Mesendoderm (in vitro differentiated cells): Measurements from ENCODE around the gene MTUS2.
A peak's percentile ranks its signal among the peaks of the same experiment; 100 is the strongest.

Experiments used
- DNase-seq: peaks from one replicate; pipeline ENCODE4 v3.0.0; 2013
- H2AK5ac ChIP-seq: 2 replicates; pipeline ENCODE4 v1.6.1; 2013; ENCODE audit warnings: low read length, inconsistent platforms
- H2BK120ac ChIP-seq: 2 replicates; pipeline ENCODE4 v1.6.1; 2013; ENCODE audit warnings: low read depth, mild to moderate bottlenecking, low read length, moderate library complexity, mixed read lengths
- H2BK15ac ChIP-seq: replicated peaks from 2 replicates; pipeline ENCODE4 v1.6.1; 2013; ENCODE audit warnings: low read depth, mild to moderate bottlenecking, moderate library complexity
- H2BK5ac ChIP-seq: 2 replicates; pipeline ENCODE4 v1.6.1; 2013; ENCODE audit warnings: low read length, inconsistent platforms
- H3K18ac ChIP-seq: 2 replicates; pipeline ENCODE4 v1.6.1; 2013; ENCODE audit warnings: mild to moderate bottlenecking, low read length, mixed read lengths
- H3K23ac ChIP-seq: one replicate; pipeline ENCODE4 v1.6.1; 2013; ENCODE audit warnings: low read length
- H3K27ac ChIP-seq: 2 replicates; pipeline ENCODE4 v1.5.1; 2013; ENCODE audit warnings: low read depth, mild to moderate bottlenecking, inconsistent platforms, low read length, moderate library complexity
- H3K27me3 ChIP-seq: 2 replicates; pipeline ENCODE4 v1.6.1; 2013; ENCODE audit warnings: low read length, control low read depth, mild to moderate bottlenecking, inconsistent platforms; ENCODE audit not compliant: insufficient read depth, poor library complexity
- H3K36me3 ChIP-seq: 2 replicates; pipeline ENCODE4 v1.6.1; 2013; ENCODE audit warnings: low read length, inconsistent platforms; ENCODE audit not compliant: control insufficient read depth, insufficient read depth
- H3K4ac ChIP-seq: one replicate; pipeline ENCODE4 v1.6.1; 2013; ENCODE audit warnings: low read depth, mild to moderate bottlenecking, low read length, moderate library complexity
- H3K4me1 ChIP-seq: 2 replicates; pipeline ENCODE4 v1.6.1; 2013; ENCODE audit warnings: low read depth, low read length, inconsistent platforms; ENCODE audit not compliant: control insufficient read depth
- H3K4me2 ChIP-seq: 2 replicates; pipeline ENCODE4 v1.6.1; 2013; ENCODE audit warnings: low read length
- H3K4me3 ChIP-seq: 2 replicates; pipeline ENCODE4 v1.5.1; 2013; ENCODE audit warnings: mild to moderate bottlenecking, low read length
- H3K56ac ChIP-seq: one replicate; pipeline ENCODE4 v1.6.1; 2013; ENCODE audit warnings: low read length
- H3K79me1 ChIP-seq: 2 replicates; pipeline ENCODE4 v1.6.1; 2013; ENCODE audit warnings: low read length, inconsistent platforms
- H3K79me2 ChIP-seq: 2 replicates; pipeline ENCODE4 v1.6.1; 2013; ENCODE audit warnings: mild to moderate bottlenecking, low read length; ENCODE audit not compliant: control insufficient read depth, insufficient read depth
- H3K9ac ChIP-seq: 2 replicates; pipeline ENCODE4 v1.6.1; 2013; ENCODE audit warnings: low read length, inconsistent platforms
- H4K5ac ChIP-seq: one replicate; pipeline ENCODE4 v1.6.1; 2013; ENCODE audit warnings: low read length
- H4K8ac ChIP-seq: one replicate; pipeline ENCODE4 v1.6.1; 2013; ENCODE audit warnings: low read depth, mild to moderate bottlenecking, control low read depth, low read length, moderate library complexity
- WGBS: extraction: QIAGEN DNeasy Blood & Tissue Kit; methylation state at CpG from one replicate; pipeline ENCODE4 v1.1.7; 2013; ENCODE audit warnings: low lambda C conversion rate, missing lambda C conversion rate; ENCODE audit not compliant: insufficient coverage; ENCODE audit errors: extremely low coverage; 5-methylcytosine and 5-hydroxymethylcytosine counted together

The MTUS2 gene

GRCh38 chr13:29451976-29452375 lies 631.8 kb downstream of the MTUS2 start:
- Histone ChIP-seq H3K4me1 (no peaks in the 10 kb centered on the region), H3K4ac (no peak overlapping the region), H2BK5ac (no peak overlapping the region), H2BK15ac (no peak overlapping the region), H2AK5ac (no peak overlapping the region), H3K36me3 (no peaks in the 10 kb centered on the region), H3K18ac (no peak overlapping the region), H3K4me2 (no peak overlapping the region), H2BK120ac (no peak overlapping the region), H3K9ac (no peak overlapping the region), H3K79me1 (no peaks in the 10 kb centered on the region), H3K79me2 (no peaks in the 10 kb centered on the region), H4K8ac (no peak overlapping the region), H3K4me3 (no peak overlapping the region), H3K27ac (no peak overlapping the region), H3K27me3 (no peaks in the 10 kb centered on the region), H3K23ac (no peak overlapping the region), H4K5ac (no peak overlapping the region), H3K56ac (no peak overlapping the region)
- DNase-seq = no peak
- no CpG with 5 or more reads among the region's 2 CpGs for WGBS

- Histone ChIP-seq H3K18ac (no peak overlapping the region), H3K23ac (no peak overlapping the region), H3K9ac (no peak overlapping the region), H3K4ac (no peak overlapping the region), H3K36me3 (no peaks in the 10 kb centered on the region), H3K27me3 (no peaks in the 10 kb centered on the region), H3K4me3 (no peak overlapping the region), H2BK15ac (no peak overlapping the region), H3K79me1 (no peaks in the 10 kb centered on the region), H2BK120ac (no peak overlapping the region), H3K56ac (no peak overlapping the region), H4K8ac (no peak overlapping the region), H3K79me2 (no peaks in the 10 kb centered on the region), H3K4me2 (no peak overlapping the region), H2AK5ac (no peak overlapping the region), H4K5ac (no peak overlapping the region), H3K4me1 (no peaks in the 10 kb centered on the region), H3K27ac (no peak overlapping the region), H2BK5ac (no peak overlapping the region)
- no peak for DNase-seq
- WGBS = no CpG with 5 or more reads among the region's 4 CpGs
Observed at GRCh38 chr13:29452773-29453616, 632.9 kb downstream of the MTUS2 start.

GRCh38 chr13:29453617-29454011 lies 633.5 kb downstream of the MTUS2 start:
- no peak overlapping the region for H3K4me3 ChIP-seq
- no peak overlapping the region for H3K18ac ChIP-seq
- no peaks in the 10 kb centered on the region for H3K79me2 ChIP-seq
- H3K23ac ChIP-seq = no peak overlapping the region
- H2AK5ac ChIP-seq = no peak overlapping the region
- WGBS = no CpG with 5 or more reads among the region's 1 CpG
- no peak overlapping the region for H2BK15ac ChIP-seq
- H3K9ac ChIP-seq = no peak overlapping the region
- DNase-seq = no peak
- H3K79me1 ChIP-seq = no peaks in the 10 kb centered on the region
- no peak overlapping the region for H4K5ac ChIP-seq
- H3K36me3 ChIP-seq = no peaks in the 10 kb centered on the region
- H3K4ac ChIP-seq = no peak overlapping the region
- H3K56ac ChIP-seq = no peak overlapping the region
- no peaks in the 10 kb centered on the region for H3K27me3 ChIP-seq
- H3K4me1 ChIP-seq = no peaks in the 10 kb centered on the region
- H4K8ac ChIP-seq = no peak overlapping the region
- no peak overlapping the region for H2BK5ac ChIP-seq
- no peak overlapping the region for H3K27ac ChIP-seq
- H2BK120ac ChIP-seq = no peak overlapping the region
- no peak overlapping the region for H3K4me2 ChIP-seq

GRCh38 chr13:29454931-29455481 lies 634.9 kb downstream of the MTUS2 start:
- Histone ChIP-seq H3K79me2 (no peaks in the 10 kb centered on the region), H3K56ac (no peak overlapping the region), H3K4ac (no peak overlapping the region), H3K18ac (no peak overlapping the region), H4K8ac (no peak overlapping the region), H3K4me1 (no peaks in the 10 kb centered on the region), H3K4me2 (no peak overlapping the region), H2BK15ac (no peak overlapping the region), H3K79me1 (no peaks in the 10 kb centered on the region), H2AK5ac (no peak overlapping the region), H4K5ac (no peak overlapping the region), H3K4me3 (no peak overlapping the region), H2BK5ac (no peak overlapping the region), H3K9ac (no peak overlapping the region), H2BK120ac (no peak overlapping the region), H3K23ac (no peak overlapping the region), H3K27me3 (no peaks in the 10 kb centered on the region), H3K27ac (no peak overlapping the region), H3K36me3 (no peaks in the 10 kb centered on the region)
- WGBS = no CpG with 5 or more reads among the region's 6 CpGs
- DNase-seq = peak; percentile 53

- Histone ChIP-seq H3K4me3 (no peak overlapping the region), H2BK5ac (no peak overlapping the region), H3K4me1 (no peaks in the 10 kb centered on the region), H3K9ac (no peak overlapping the region), H4K8ac (no peak overlapping the region), H3K4ac (no peak overlapping the region), H3K79me1 (no peaks in the 10 kb centered on the region), H3K79me2 (no peaks in the 10 kb centered on the region), H3K23ac (no peak overlapping the region), H2BK15ac (no peak overlapping the region), H3K27ac (no peak overlapping the region), H2AK5ac (no peak overlapping the region), H3K56ac (no peak overlapping the region), H3K27me3 (no peaks in the 10 kb centered on the region), H3K18ac (no peak overlapping the region), H3K36me3 (no peaks in the 10 kb centered on the region), H3K4me2 (no peak overlapping the region), H4K5ac (no peak overlapping the region), H2BK120ac (no peak overlapping the region)
- no CpG with 5 or more reads among the region's 1 CpG for WGBS
- no peak for DNase-seq
Observed at GRCh38 chr13:29456419-29456818, 636.3 kb downstream of the MTUS2 start.

GRCh38 chr13:29457299-29457698 lies 637.2 kb downstream of the MTUS2 start:
- H3K23ac ChIP-seq = no peak overlapping the region
- H2BK15ac ChIP-seq = no peak overlapping the region
- H3K4ac ChIP-seq = no peak overlapping the region
- DNase-seq = no peak
- H2BK5ac ChIP-seq = no peak overlapping the region
- H3K27me3 ChIP-seq = no peaks in the 10 kb centered on the region
- no peak overlapping the region for H2BK120ac ChIP-seq
- no peak overlapping the region for H4K8ac ChIP-seq
- H3K4me2 ChIP-seq = no peak overlapping the region
- no peaks in the 10 kb centered on the region for H3K79me1 ChIP-seq
- no peak overlapping the region for H2AK5ac ChIP-seq
- no peak overlapping the region for H3K56ac ChIP-seq
- no peaks in the 10 kb centered on the region for H3K36me3 ChIP-seq
- H3K9ac ChIP-seq = no peak overlapping the region
- no peak overlapping the region for H3K4me3 ChIP-seq
- no peak overlapping the region for H3K18ac ChIP-seq
- no peak overlapping the region for H3K27ac ChIP-seq
- H3K79me2 ChIP-seq = no peaks in the 10 kb centered on the region
- no peak overlapping the region for H4K5ac ChIP-seq
- no peaks in the 10 kb centered on the region for H3K4me1 ChIP-seq
